Stimulated activated CD4-positive, alpha-beta T cell treated with anti-CD3 and anti-CD28 coated beads, Interleukin-12 subunit alpha, Interleukin-12 subunit beta, amount 100 ng/mL, for 24 hours (primary cell): Measurements from ENCODE around the gene OR8B2.
"Not testable (repeated sequence)": the region's sequence is repeated elsewhere in the genome, so short reads cannot be mapped to it uniquely, and the experiment has no call there.

Experiments
- DNase-seq, 2 experiments: peaks; one replicate each; pipeline ENCODE4 v3.0.0-alpha.2; 2020; ENCODE audit warnings: low read depth in 2 of 2

OR8B2 gene, protein sequence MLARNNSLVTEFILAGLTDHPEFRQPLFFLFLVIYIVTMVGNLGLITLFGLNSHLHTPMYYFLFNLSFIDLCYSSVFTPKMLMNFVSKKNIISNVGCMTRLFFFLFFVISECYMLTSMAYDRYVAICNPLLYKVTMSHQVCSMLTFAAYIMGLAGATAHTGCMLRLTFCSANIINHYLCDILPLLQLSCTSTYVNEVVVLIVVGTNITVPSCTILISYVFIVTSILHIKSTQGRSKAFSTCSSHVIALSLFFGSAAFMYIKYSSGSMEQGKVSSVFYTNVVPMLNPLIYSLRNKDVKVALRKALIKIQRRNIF

DNA sequence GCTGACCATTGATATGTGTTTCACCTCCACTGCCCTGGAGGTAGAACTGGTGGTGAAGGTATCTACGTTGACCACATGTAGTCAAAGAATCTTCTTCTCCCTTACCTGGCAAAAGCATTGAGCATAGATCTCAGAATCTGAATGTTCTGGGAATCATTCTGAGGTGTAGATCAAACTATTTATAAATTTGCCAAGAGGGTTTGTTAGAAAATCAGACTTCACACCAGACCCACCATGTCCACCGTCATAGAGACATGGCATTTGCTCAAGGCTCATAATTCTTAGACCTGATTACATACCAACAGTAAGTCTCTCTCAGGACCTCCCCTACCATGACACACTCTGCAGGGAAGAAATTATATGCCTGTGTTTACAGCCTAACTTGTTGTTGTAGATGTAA, at the start of gene OR8B2:
Gene OR8B2 (minus strand): TSS at position 101 of the 400 bp plus-strand sequence. CDS start 1,156 bp downstream, outside the sequence.
- DNase-seq, result no peak

DNA sequence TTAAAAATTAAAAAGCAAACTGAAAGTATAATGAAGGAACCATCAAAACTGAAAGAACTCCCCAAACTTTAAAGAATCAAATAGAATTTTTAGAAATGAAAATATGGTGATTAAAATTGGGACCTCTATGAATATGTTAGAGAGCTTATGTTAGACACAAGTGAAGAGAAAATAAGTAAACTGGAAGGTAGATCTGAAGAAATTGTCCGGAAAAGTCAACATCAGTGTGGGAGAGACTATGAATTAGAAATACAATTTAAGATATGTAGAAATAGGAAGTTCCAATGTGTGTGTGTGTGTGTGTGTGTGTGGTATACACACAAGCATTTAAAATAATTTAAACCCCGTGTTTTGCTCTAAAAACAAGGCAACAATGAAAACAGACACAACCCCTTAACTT, 45.3 kb upstream of the OR8B2 start:
- no peak for DNase-seq

DNA sequence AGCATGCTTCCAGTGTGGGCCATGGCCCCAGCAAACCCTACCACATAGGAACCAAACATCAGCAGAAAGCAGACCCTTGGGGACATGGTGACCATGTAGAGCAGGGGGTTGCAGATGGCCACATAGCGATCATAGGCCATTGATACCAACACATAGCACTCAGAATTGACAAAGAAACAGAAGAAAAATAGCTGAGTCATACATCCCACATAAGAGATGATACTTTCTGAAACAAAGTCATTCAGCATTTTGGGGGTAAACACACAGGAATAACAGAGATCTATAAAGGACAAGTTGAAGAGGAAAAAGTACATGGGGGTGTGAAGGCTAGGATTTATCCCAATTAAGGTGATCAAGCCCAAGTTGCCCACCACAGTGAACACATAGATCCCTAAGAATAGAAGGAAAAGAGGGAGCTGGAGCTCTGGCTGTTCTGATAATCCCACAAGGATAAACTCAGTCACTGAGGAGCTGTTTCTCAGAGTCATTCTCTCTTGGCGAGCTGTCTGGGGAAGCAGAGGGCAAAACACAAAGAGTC, 40.2 kb upstream of the OR8B2 start, which contains the start of gene OR8B4:
Gene OR8B4 (minus strand): TSS at position 488 of the 538 bp plus-strand sequence. CDS start 0 bp downstream, at position 488.
- no peak for DNase-seq

DNA sequence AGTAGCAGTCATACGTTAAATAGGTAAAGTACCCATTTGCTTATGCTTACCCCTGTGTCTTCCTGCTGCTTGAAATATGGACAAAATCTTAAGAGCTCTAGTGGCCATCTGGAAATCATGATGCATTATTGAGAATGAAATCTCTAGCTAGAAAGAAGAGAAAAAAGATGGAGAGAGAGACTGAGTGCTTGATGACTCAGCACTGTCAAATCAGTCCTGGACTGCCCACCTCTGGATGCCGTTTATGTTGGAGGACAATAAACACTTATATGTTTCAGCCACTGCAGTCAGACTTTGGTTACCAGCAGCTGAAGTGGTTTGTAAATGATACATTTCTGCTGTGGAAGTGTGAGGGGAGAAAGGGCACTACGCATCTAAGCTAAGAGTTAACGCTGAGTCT, 36.7 kb upstream of the OR8B2 start:
- DNase-seq, result no peak

DNA sequence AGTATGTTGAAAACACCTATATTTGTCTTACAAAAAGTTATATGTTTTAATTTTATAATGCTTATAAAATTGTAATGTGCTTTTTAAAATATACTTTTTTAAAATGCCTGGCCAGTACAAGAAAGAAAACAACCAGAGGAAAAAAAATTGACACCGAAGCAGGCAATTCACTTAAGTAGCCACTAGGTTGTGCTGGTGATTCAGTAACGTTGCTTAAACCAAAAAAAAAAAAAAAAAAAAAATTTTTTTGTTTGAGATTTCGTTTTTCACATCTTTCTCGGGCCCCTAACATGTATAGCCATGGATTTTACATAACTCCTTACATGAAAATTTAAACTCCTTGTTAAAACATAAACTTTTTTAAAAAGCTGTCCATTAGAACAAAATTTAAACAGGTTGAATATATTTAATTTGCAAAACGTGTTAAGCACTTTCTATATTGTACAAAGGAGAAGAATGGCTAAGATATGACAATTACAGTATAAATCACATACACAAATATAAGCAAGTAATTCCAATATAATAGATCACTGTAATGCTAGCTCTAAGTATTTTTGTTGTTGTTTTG, 31.1 kb upstream of the OR8B2 start:
- DNase-seq, result no peak

DNA sequence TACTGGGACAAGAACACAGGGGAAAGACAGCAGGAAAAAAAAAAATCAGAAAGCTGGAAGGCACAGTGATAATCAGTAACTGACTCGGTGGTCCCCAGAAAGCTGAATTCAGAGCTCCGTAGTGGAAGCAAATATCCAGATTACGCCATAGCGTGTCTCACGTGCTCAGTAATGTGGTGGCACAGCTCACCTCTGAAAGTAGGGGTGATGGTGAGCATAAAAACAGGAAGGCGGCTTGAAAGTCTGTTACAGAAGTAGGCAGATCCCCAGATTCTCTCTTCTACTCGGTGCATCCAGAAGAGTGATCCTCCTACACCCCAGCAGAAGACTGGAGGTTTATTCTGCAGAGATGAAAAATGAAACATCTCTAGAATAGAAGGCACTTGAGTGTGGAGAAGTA, 25.6 kb upstream of the OR8B2 start:
- DNase-seq, result no peak

DNA sequence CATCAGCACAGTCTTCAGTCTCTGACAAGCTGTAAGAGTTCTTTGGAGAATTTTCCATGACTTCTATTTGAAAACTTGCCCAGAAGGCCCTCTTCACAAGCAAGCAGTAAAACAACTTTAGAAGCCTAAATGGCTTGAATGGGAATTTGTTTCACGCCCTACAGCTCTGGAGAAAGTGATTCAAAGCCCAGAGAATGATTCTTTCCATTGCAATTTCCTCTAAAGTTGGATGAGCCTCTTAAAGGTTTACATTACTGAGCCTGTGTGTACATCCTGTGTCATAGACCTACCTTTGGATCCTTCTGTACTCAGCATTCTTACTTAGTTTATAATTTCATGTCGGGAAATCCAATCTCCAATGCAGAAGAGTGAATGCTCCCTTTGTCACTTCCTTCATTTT, 21.3 kb upstream of the OR8B2 start:
- no peak for DNase-seq

DNA sequence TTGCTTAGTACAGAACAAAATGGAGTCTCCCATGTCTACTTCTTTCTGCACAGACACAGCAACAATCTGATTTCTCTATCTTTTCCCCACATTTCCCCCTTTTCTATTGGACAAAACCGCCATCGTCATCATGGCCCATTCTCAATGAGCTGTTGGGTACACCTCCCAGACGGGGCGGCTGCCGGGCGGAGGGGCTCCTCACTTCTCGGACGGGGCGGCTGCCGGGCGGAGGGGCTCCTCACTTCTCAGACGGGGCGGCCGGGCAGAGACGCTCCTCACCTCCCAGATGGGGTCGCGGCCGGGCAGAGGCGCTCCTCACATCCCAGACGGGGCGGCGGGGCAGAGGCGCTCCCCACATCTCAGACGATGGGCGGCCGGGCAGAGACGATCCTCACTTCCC, 18.9 kb upstream of the OR8B2 start:
- not testable (repeated sequence) for DNase-seq

DNA sequence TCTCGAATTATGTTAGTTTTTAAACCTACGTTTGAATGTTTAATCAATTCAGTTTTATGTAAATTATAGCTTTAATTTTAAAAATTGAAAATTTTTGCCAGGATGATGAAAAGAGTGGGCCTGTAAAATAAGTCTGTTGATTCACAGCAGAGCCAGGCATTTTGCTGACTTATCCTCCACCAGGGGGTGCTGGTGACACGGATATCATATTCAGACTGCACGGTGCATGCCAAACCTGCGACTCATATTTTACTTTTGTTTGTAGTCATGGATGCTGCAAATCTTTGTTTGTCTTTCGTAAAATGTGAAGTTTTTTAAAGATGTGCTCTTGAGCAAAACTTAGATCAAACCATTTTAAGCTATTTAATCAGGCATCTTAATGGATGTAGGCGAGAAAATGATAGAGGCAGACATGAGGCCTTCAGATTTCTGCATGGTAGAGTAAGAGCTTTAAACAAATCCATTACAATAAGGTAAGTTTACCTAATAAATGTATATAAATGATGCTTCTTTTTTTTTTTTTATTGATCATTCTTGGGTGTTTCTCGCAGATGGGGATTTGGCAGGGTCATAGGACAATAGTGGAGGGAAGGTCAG, 18.1 kb upstream of the OR8B2 start:
- peak; percentile 5 to 49 for DNase-seq

DNA sequence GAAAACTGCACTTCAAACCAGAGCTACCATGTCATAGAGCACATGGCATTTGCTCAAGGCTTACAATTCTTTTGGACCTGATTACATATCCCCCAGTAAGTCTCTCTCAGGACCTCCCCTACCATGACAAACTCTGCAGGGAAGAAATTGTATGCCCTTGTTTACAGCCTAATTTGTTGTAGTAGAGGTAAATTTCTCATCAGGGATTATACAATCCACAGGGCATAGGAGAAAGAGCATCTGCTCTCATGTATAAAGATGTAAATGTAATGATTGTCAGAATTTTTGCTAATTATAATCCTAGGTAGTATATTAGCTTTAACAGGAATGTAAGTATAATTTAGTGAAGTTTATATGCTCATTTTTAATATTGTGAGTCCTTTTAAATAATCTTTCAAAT, 14.6 kb upstream of the OR8B2 start, which contains the start of gene OR8B3:
Gene OR8B3 (minus strand): TSS at position 101 of the 400 bp plus-strand sequence. CDS start 1,673 bp downstream, outside the sequence.
- no peak for DNase-seq

DNA sequence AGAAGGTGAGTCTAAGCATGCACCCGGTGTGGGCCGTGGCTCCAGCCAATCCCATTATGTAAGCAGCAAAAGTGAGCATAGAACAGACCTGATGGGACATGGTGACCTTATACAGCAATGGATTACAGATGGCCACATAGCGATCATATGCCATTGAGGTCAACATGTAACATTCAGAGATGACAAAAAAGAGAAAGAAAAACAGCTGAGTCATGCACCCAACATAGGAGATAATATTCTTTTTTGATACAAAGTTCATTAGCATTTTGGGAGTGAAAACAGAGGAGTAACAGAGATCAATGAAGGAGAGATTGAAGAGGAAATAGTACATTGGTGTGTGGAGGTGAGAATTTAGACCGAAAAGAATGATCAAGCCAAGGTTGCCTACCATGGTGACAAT, 12.5 kb upstream of the OR8B2 start:
- DNase-seq, result not testable (repeated sequence)

DNA sequence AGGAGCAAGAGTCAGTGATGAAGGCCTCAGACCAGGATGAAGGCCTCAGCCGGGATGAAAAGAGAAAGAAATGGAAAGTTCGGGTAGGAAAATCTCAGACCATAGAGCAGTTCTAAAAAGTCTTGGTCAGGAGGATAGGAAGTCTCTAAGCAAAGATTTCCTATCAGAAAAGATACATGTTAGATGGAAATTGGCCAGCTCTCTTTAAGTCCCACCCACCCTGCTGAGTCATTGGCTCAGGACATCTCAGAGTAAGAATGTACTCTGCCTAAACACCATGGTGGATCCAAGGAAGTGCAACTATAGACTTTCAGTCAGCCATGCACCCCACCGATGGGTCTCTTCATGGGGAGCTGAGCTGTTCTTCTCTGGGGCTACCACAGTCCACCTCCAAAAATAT, 10.1 kb upstream of the OR8B2 start:
- DNase-seq, result no peak

DNA sequence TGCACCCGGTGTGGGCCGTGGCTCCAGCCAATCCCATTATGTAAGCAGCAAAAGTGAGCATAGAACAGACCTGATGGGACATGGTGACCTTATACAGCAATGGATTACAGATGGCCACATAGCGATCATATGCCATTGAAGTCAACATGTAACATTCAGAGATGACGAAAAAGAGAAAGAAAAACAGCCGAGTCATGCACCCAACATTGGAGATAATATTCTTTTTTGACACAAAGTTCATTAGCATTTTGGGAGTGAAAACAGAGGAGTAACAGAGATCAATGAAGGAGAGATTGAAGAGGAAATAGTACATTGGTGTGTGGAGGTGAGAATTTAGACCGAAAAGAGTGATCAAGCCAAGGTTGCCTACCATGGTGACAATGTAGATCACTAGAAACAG, 1.4 kb downstream of the OR8B2 start:
- DNase-seq, result not testable (repeated sequence)

DNA sequence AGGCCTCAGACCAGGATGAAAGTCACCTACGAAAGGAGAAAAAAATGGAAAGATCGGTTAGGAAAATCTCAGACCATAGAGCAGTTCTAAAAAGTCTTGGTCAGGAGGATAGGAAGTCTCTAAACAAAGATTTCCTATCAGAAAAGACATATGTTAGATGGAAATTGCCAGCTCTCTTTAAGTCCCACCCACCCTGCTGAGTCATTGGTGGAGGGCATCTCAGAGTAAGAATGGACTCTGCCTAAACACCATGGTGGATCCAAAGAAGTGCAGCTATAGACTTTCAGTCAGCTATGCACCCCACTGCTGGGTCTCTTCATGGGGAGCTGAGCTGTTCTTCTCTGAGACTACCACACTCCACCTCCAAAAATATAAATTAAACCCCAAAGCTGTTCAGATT, 3.7 kb downstream of the OR8B2 start:
- DNase-seq, result no peak

DNA sequence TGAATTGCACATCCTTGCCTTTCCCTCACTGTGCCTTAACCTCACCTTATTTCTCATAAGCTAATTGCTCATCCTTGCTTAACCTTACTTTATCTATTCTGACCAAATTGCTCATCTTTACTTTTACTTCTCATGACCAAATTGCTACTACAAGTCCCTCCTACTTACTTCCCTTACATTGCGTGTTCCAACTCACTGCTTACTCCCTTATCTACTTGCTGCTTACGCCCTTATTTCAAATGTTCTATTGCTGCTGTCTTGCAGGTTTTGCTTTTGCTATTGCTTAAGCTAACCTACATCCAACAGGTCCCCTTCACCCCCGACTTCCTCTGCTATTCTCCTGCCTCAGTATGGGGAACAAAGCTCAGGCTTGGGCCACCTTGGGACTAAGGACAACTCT, 8.0 kb downstream of the OR8B2 start:
- no peak for DNase-seq

DNA sequence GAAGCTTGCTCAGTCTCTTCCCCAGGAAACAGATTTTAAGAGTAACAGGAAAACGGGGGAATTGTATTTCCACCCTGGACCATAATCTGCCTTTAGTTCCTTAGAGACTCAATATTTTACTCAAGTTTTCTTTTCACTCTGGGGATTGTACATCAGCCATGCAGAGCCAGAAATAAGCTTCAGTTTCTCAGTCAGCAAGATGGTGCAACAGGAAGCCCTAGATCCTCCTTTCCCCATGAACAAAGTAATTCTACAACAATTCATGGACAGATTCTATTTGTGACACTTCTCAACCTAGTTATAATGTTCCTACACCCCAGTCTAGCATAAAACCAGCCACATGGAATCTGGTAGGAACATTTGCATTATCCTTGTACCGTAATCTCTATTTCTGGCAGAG, 24.7 kb downstream of the OR8B2 start:
- DNase-seq, result no peak

DNA sequence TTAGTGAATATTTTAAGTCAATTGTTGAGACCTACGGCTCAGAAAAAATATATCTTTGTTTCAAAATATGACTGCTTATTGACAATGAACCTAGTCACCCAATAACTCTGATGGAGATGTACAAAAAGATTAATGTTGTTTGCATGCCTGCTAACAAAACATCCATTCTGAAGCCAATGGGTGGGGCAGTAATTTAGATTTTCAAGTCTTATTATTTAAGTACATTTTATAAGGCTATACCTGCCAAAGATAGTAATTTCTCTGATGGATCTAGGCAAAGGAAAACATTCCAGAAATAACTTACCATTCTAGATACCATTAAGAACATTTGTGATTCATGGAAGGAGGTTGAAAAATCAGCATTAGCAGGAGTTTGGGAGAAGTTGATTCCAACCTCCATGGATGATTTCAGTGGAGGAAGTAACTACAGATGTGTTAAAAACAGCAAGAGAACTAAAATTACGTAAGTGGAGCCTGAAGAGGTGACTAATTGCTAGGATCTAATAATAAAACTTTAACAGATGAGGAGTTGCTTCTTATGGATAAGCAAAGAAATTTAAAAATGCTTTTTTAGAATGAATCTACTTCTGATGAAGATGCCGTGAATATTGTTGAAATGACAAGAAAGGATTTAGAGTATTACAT, 37.9 kb downstream of the OR8B2 start:
- no peak for DNase-seq

DNA sequence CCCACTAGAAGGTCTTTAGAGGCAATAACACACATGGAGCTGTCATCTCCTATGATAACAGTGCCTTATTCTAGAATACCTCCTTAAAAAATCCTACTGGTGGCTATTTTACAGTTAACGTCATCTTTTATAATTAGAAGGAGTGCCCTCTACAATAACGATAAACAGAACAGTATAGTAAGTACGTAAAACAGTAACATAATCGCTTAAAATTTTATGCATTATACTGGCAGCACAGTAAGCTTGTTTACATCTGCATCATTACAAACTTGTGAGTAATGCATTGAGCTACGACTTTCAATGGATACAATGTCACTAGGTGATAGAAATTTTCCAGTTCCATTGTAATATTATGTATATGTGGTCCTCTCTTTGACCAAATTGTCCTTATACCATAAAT, 40.0 kb downstream of the OR8B2 start:
- DNase-seq, result no peak

DNA sequence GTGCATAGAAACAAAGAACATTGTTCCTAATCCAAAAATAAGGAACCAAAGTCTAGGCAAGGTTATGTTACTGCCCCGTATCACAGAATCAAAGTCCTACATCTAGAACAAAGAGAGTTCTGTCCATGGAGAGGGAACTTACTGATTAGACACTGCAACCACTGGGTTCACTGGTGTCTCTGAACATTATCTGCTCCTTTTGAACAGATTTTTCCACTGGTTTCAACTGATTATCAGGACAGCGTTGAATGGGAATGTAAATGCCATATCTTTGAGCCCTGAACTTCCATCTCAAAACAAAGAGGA, 44.2 kb downstream of the OR8B2 start:
- DNase-seq, result no peak

DNA sequence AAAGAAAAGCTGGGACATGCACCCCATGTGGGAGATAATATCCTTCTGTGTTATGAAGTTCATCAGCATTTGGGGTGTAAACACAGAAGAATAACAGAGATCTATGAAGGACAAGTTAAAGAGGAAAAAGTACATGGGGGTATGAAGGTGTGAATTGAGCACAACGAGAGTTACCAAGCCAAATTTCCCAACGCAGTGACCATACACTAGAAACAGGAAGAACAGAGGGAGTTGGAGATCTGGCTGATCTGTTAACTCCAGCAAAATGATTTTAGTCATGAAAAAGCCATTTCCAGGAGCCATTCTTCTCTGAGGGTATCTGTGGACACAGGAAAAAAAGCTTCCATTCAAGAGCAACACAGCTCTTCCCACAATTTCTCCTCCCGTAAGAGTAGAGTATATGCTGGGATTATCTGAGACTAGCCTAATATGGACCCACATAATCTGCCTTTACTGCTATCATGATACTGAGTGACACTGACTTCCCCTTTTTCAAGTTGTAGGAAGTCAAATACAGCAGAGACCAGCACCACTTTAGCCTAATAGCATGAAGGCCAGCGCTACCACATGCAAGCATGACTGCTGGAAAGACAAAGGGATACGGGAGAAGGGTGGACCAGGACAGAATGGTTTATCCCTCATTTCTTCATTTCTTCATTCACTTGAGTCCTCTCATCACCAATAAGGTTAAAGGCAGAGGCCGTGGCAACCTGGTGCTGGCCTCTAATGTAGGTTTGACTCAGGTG, 44.7 kb downstream of the OR8B2 start:
- no peak for DNase-seq
